Esophagus squamous epithelium (tissue), 4 donors: Measurements from ENCODE around the gene RCOR1.

Experiments
- POLR2A ChIP-seq, 4 donors: fragments of 450-650 bp; IDR thresholded peaks; one replicate each; pipeline ENCODE4 v1.6.1; 2017; ENCODE audit warnings: antibody characterized with exemption in 4 of 4, mild to moderate bottlenecking in 4 of 4, moderate library complexity in 3 of 4
- TF ChIP-seq, protein P1 (sequence below), 6 experiments: fragments of 450-650 bp in 4 of 6; fragments of 200-600 bp in 2 of 6; sonication (generic) in 2 of 6; IDR thresholded peaks; one replicate each; pipeline ENCODE4 v1.5.1; 2016 to 2019; ENCODE audit warnings: antibody characterized with exemption in 6 of 6, mild to moderate bottlenecking in 4 of 6, moderate library complexity in 4 of 6

DNA sequence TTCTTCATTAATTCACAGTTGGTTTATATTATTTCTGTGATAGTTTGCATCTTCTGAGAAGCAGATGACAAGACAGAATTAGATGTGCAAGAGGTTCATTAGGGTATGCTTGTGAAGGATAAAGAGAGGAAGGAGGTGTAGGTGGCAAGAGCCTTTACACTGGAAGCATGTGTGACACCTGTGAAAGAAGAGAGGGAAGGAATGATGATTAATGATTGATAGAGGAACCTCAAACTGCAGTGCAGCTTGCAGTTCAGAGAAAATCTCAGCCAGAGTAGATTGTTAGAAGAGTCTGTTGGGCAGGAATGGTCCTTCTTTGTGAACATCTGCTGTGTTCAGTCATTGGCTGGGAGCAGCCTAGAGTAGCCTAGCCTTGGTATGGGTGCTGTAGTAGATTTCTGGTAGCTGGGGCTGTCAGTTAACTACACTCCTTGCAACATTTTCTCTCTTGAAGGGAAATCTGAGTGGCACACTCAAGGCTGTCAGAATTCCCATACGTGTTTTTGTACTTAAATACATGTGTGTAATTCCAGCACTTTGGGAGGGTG is 9.0 kb downstream of the RCOR1 start:
- TF ChIP-seq POLR2A (IDR thresholded peaks at IDR 0.05): no peak
- TF ChIP-seq, protein P1, sequence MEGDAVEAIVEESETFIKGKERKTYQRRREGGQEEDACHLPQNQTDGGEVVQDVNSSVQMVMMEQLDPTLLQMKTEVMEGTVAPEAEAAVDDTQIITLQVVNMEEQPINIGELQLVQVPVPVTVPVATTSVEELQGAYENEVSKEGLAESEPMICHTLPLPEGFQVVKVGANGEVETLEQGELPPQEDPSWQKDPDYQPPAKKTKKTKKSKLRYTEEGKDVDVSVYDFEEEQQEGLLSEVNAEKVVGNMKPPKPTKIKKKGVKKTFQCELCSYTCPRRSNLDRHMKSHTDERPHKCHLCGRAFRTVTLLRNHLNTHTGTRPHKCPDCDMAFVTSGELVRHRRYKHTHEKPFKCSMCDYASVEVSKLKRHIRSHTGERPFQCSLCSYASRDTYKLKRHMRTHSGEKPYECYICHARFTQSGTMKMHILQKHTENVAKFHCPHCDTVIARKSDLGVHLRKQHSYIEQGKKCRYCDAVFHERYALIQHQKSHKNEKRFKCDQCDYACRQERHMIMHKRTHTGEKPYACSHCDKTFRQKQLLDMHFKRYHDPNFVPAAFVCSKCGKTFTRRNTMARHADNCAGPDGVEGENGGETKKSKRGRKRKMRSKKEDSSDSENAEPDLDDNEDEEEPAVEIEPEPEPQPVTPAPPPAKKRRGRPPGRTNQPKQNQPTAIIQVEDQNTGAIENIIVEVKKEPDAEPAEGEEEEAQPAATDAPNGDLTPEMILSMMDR (IDR thresholded peaks at IDR 0.05): no peak
